ENCODE results near the gene TAF4.

GRCh38 chr20:62045529-62046285 is 20.0 kb downstream of the TAF4 start:
- TF ChIP-seq POLR2A (IDR thresholded peaks at IDR 0.05; ENCODE audit: low read length) (no peak), GATA1 (IDR thresholded peaks at IDR 0.05; ENCODE audit: low read depth, low read length) (no peak)
